HUDEP-2 (cell line): ENCODE measurements around the gene PCDHGA10.

Experiments used
- DNase-seq, 76 experiments: peaks; one replicate each; lab custom pipeline; 2025; ENCODE audit not compliant: unreplicated experiment in 76 of 76; lab: John Stamatoyannopoulos, UW

Gene PCDHGA10

DNA sequence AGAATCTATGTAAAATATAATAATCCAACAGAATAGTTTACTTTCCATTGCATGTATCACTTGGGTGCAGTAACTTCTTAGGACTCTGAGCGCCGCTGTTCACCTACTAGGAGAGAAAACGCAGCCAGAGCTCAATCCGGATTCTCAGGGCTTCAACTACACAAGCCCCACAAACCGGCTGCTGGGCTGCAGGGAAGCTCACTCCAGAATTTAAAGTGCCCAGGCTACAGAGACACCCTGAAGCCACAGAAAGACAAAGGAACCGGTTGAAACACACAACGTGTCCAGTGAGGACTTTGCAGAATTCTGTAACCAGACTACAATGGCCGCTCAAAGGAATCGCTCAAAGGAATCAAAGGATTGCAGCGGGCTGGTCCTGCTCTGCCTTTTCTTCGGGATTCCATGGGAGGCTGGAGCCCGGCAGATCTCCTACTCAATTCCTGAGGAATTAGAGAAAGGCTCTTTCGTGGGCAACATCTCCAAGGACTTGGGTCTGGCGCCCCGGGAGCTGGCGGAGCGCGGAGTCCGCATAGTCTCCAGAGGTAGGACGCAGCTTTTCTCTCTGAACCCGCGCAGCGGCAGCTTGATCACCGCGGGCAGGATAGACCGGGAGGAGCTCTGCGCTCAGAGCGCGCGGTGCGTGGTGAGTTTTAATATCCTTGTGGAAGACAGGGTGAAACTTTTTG lies at the start of gene PCDHGA10:
TSS of gene PCDHGA10 (plus strand) at position 134 of the 686 bp plus-strand sequence. CDS start at position 323, 189 bp downstream.
- DNase-seq, result peak in 54 of 76 experiments; percentile 1 to 67 (median 30)

DNA sequence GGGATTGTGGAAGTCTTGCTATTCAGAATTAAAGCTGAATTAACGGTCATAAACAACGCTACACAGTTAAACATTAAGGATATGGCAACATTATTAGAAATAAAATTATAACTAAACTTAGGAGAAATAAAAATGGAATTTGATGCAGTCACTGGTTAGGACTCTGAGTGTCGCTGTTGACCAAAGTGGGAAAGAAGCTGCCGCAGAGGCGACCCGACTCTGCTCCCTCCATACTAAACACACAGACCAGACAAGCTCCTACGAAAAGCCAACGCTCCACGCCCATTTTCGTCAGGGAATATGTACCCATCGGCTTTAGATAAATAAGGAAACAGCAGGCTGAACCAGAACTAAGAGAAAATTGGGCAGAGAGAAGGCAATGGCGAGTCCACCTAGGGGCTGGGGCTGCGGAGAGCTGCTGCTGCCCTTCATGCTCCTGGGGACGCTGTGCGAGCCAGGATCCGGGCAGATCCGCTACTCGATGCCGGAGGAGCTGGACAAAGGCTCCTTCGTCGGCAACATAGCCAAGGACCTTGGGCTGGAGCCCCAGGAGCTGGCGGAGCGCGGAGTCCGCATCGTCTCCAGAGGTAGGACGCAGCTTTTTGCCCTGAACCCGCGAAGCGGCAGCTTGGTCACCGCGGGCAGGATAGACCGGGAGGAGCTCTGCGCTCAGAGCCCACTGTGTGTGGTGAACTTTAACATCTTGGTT lies 48.7 kb upstream of the PCDHGA10 start, which contains the start of gene PCDHGA5:
TSS of gene PCDHGA5 (plus strand) at position 211 of the 709 bp plus-strand sequence. CDS start at position 380, 169 bp downstream.
- no peak for DNase-seq

DNA sequence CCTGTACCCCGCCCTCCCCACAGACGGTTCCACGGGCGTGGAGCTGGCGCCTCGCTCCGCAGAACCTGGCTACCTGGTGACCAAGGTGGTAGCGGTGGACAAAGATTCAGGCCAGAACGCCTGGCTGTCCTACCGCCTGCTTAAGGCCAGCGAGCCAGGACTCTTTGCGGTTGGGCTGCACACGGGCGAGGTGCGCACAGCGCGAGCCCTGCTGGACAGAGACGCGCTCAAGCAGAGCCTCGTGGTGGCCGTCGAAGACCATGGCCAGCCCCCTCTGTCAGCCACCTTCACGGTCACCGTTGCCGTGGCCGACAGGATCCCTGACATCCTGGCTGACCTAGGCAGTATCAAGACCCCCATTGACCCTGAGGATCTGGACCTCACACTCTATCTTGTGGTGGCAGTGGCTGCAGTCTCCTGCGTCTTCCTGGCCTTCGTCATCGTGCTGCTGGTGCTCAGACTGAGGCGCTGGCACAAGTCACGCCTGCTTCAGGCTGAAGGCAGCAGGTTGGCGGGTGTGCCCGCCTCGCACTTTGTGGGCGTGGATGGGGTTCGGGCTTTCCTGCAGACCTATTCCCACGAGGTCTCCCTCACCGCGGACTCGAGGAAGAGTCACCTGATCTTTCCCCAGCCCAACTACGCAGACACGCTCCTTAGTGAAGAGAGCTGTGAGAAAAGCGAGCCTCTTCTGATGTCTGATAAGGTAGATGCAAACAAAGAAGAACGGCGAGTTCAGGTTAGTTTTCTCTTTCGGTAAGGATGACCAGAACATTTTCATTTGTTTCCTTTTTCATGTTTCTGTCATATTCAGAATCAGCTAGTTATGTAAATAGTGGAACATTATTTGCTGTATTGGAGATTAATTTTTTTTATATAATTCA lies 46.5 kb upstream of the PCDHGA10 start:
- no peak for DNase-seq

DNA sequence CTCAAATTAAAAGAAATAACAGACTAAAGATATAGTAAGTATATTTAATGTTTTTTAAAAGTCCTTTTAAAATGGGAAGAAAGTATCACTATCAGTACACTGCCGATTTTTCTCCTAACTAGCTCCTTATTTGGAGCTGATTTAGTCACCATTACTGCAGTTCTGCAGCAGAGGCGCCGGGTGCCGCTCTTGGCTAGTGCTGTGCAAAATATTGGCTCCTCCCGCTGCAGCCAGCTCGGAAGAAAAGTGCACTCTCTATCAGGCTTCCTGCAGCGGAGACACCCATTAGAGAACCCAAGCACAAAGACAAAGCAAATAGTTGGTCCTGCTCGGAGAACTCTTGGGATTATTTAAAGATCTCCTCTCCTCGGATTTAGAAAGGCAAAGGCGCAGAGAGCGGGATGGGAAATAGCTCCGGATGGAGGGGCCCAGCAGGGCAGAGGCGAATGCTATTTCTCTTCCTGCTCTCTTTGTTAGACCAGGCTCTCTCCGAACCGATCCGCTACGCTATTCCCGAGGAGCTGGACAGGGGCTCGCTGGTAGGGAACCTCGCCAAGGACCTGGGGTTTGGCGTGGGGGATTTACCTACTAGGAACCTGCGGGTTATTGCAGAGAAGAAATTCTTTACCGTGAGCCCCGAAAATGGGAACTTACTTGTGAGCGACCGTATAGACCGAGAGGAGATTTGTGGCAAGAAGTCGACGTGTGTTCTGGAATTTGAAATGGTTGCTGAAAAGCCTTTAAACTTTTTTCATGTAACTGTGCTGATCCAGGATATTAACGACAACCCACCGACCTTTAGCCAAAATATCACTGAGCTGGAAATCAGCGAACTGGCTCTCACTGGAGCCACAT lies 42.6 kb upstream of the PCDHGA10 start, which contains the start of gene PCDHGB3:
TSS of gene PCDHGB3 (plus strand) at position 249 of the 855 bp plus-strand sequence. CDS start at position 402, 153 bp downstream.
- DNase-seq, result peak in 18 of 76 experiments; percentile 1 to 38 (median 12)

DNA sequence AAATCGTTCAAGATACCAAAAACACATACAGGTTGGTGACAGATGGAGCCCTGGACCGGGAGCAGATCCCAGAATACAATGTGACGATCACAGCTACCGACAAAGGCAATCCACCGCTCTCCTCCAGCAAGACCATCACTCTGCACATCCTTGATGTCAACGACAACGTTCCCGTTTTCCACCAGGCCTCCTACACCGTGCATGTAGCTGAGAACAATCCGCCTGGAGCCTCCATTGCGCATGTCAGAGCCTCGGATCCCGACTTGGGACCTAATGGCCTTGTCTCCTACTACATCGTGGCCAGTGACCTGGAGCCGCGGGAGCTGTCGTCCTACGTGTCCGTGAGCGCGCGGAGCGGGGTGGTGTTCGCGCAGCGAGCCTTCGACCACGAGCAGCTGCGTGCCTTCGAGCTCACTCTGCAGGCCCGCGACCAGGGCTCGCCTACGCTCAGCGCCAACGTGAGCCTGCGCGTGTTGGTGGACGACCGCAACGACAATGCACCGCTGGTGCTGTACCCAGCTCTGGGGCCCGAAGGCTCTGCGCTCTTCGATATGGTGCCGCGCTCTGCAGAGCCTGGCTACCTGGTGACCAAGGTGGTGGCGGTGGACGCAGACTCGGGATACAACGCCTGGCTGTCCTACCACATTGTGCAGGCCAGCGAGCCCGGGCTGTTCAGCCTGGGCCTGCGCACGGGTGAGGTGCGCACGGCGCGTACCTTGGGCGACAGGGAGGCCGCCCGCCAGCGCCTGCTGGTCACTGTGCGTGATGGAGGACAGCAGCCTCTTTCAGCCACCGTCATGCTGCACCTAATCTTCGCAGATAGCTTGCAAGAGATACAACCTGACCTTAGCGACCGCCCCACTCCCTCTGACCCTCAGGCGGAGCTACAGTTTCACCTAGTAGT lies 41.0 kb upstream of the PCDHGA10 start:
- DNase-seq, result no peak

DNA sequence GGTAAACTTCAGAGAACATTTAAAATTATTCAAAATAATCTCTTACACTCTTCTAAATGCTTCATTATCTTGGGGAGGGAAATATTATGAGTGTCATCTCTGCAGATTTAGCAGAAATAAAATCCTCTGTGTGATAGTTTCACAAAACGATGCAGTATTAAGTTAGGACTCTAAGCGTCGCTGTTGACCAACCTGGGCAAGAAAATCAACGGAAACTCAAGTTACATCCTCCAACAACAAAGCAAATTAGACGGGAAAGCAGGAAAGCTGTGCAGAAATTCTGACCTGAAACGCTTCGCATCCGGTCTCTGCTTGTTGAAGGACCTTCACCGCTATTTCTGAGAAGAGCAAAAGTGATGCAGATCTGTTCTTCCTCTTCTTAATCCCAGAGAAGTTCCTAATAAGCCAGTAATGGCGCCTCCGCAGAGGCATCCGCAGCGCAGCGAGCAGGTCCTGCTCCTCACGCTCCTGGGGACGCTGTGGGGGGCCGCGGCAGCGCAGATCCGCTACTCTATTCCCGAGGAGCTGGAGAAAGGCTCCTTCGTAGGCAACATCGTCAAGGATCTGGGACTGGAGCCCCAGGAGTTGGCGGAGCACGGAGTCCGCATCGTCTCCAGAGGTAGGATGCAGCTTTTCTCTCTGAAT lies 39.0 kb upstream of the PCDHGA10 start, which contains the start of gene PCDHGA6:
TSS of gene PCDHGA6 (plus strand) at position 219 of the 645 bp plus-strand sequence. CDS start at position 412, 193 bp downstream.
- peak in 1 of 76 experiments; percentile 1 for DNase-seq

DNA sequence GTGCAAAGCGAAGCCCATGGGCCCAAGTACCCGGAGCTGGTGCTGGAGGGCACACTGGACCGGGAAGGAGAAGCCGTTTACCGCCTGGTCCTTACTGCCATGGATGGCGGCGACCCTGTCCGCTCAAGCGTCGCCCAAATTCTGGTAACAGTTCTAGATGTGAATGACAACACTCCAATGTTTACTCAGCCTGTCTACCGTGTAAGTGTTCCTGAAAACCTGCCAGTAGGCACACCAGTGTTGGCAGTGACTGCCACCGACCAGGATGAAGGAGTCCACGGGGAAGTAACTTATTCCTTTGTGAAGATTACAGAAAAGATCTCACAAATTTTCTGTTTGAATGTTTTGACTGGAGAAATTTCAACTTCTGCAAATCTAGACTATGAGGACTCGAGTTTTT lies 38.2 kb upstream of the PCDHGA10 start:
- DNase-seq, result no peak

DNA sequence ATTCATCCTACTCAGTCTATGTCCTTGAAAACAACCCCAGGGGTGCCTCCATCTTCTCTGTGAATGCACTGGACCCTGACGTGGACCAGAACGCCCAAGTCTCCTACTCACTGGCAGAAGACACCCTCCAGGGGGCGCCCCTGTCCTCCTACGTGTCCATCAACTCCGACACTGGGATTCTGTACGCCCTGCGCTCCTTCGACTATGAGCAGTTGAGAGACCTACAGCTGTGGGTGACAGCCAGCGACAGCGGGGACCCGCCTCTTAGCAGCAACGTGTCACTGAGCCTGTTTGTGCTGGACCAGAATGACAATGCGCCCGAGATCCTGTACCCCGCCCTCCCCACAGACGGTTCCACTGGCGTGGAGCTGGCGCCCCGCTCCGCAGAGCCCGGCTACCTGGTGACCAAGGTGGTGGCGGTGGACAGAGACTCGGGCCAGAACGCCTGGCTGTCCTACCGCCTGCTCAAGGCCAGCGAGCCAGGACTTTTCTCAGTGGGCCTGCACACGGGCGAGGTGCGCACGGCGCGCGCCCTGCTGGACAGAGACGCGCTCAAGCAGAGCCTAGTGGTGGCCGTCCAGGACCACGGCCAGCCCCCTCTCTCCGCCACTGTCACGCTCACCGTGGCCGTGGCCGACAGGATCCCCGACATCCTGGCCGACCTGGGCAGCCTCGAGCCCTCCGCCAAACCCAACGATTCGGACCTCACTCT lies 37.2 kb upstream of the PCDHGA10 start:
- DNase-seq, result peak in 1 of 76 experiments; percentile 3

DNA sequence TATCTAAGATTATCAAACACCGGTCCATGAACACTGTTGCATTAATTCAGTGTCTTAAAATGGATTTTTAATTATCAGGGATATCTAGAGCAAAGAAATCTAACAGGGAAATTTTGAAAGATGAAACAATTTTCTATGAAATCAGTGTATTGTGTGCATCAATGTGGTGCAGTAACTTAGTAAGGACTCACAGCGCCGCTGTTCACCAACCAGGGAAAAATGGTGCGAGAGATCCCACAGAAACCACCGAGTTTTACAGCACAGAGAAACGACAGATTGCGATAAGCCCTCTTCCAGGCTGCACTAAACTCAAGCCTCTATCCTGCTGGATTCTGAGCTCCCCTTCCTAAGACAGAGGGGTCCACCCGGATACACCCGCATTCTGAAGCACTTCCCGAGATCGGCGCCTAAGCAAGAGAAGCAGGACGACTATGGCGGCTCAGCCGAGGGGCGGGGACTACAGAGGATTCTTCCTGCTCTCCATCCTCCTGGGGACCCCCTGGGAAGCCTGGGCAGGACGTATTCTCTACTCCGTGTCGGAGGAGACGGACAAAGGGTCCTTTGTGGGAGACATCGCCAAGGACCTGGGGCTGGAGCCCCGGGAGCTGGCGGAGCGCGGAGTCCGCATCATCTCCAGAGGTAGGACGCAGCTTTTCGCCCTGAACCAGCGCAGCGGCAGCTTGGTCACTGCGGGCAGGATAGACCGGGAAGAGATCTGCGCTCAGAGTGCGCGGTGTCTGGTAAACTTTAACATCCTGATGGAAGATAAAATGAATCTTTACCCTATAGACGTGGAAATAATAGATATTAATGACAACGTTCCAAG lies 30.1 kb upstream of the PCDHGA10 start, which contains the start of gene PCDHGA7:
TSS of gene PCDHGA7 (plus strand) at position 274 of the 826 bp plus-strand sequence. CDS start at position 432, 158 bp downstream.
- DNase-seq, result no peak

DNA sequence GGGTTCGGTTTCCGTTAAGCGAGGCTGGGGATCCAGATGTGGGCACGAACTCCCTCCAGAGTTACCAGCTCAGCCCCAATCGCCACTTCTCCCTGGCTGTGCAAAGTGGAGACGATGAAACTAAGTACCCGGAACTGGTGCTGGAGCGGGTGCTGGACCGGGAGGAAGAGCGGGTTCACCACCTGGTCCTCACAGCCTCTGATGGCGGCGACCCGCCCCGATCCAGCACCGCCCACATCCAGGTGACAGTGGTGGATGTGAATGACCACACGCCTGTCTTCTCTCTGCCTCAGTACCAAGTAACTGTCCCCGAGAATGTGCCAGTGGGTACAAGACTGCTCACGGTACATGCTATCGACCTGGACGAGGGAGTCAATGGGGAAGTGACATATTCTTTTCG lies 29.4 kb upstream of the PCDHGA10 start:
- no peak for DNase-seq

DNA sequence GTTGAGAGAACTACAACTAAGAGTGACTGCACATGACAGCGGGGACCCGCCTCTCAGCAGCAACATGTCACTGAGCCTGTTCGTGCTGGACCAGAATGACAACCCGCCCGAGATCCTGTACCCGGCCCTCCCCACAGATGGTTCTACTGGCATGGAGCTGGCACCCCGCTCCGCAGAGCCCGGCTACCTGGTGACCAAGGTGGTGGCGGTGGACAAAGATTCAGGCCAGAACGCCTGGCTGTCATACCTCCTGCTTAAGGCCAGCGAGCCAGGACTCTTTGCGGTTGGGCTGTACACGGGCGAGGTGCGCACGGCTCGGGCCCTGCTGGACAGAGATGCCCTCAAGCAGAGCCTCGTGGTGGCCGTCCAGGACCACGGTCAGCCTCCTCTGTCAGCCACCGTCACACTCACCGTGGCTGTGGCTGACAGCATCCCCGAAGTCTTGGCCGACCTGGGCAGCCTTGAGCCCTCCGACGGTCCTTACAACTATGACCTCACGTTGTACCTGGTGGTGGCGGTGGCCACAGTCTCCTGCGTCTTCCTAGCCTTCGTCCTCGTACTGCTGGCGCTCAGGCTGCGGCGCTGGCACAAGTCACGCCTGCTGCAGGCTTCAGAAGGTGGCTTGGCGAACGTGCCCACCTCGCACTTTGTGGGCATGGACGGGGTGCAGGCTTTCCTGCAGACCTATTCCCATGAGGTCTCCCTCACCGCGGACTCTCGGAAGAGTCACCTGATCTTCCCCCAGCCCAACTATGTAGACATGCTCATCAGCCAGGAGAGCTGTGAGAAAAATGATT lies 28.1 kb upstream of the PCDHGA10 start:
- DNase-seq, result no peak

DNA sequence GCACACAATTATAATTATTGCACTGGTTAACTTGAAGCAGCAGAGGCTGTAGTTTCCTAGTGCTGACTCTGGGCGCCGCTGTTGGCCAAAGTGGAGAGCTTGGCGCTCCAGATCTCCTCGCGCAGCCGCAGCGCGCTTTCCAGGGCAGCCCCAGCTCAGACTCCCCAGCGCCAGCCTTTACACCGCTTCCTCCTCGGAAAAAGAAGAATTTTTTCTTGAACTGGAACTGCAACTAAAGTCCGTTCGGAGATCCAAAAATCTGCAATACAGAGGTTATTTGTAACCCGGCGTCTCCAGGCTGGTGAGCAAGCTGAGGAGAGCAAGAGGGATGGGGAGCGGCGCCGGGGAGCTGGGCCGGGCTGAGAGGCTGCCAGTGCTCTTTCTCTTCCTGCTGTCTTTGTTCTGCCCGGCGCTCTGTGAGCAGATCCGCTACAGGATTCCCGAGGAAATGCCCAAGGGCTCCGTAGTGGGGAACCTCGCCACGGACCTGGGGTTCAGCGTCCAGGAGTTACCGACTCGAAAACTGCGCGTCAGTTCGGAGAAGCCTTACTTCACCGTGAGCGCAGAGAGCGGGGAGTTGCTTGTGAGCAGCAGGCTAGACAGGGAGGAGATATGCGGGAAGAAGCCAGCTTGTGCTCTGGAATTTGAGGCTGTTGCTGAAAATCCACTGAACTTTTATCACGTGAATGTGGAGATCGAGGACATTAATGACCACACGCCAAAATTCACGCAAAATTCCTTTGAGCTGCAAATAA lies 25.1 kb upstream of the PCDHGA10 start, which contains the start of gene PCDHGB4:
TSS of gene PCDHGB4 (plus strand) at position 142 of the 755 bp plus-strand sequence. CDS start at position 329, 187 bp downstream.
- DNase-seq, result peak in 2 of 76 experiments; percentile 3 to 15

DNA sequence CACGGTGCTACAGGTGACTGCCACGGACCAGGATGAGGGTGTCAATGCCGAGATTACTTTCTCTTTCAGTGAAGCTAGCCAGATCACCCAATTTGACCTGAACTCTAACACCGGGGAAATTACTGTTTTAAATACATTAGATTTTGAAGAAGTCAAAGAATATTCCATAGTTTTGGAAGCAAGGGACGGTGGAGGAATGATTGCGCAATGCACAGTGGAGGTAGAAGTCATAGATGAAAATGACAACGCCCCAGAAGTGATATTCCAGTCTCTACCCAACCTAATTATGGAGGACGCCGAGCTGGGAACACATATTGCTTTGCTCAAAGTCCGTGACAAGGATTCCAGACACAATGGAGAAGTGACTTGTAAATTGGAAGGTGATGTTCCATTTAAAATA lies 24.1 kb upstream of the PCDHGA10 start:
- no peak for DNase-seq

DNA sequence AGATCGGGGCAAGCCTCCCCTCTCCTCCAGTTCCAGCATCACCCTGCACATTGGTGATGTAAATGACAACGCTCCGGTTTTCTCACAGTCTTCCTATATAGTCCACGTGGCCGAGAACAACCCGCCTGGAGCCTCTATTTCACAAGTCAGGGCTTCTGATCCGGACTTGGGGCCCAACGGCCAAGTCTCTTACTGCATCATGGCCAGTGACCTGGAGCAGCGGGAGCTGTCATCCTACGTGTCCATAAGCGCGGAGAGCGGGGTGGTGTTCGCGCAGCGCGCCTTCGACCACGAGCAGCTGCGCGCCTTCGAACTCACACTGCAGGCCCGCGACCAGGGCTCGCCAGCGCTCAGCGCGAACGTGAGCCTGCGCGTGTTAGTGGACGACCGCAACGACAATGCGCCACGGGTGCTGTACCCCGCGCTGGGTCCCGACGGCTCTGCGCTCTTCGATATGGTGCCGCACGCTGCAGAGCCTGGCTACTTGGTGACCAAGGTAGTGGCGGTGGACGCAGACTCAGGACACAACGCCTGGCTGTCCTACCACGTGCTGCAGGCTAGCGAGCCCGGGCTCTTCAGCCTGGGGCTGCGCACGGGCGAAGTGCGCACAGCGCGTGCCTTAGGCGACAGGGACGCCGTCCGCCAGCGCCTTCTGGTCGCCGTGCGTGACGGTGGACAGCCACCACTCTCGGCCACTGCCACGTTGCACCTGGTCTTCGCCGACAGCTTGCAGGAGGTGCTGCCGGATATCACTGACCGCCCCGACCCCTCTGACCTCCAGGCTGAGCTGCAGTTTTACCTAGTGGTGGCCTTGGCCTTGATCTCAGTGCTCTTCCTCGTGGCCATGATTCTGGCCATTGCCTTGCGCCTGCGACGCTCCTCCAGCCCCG lies 23.4 kb upstream of the PCDHGA10 start:
- no peak for DNase-seq
